ENCODE results near the gene HIGD1B. TPM values are rescaled to one million over a fixed set of nuclear protein-coding genes. Genes with fewer than 3 reads are reported as not detected.

The HIGD1B gene
- total RNA-seq, 2 experiments from 2014 or later: not detected

GRCh38 chr17:44863061-44863918, 15.6 kb downstream of the HIGD1B start:
- H2AFZ ChIP-seq (ENCODE audit: low read length): no peak overlapping the region
- no peaks in the 10 kb centered on the region for H3K9me3 ChIP-seq (ENCODE audit: low read length)
- H3K27ac ChIP-seq (ENCODE audit: low read depth, low read length, poor library complexity, severe bottlenecking): no peak overlapping the region
- no peaks in the 10 kb centered on the region for H3K4me1 ChIP-seq (ENCODE audit: insufficient read depth, low read length, poor library complexity, severe bottlenecking)
- H3K79me2 ChIP-seq (ENCODE audit: insufficient read depth, low read depth, low read length): no peaks in the 10 kb centered on the region
- no peak for DNase-seq (ENCODE audit: low spot score)
- BruUV-seq (replicated peaks): no TSS peak
- CTCF ChIA-PET (ENCODE audit: unreplicated experiment): interaction anchor here (1.0 kb wide), 1 partner anchor 84 kb away, joined by 4 read pairs; no protein-coding TSS in a partner anchor
- peaks cover 96% of the 10 kb centered on the region for H3K36me3 ChIP-seq (ENCODE audit: insufficient read depth, low read length)
- H3K4me3 ChIP-seq (ENCODE audit: low read depth, low read length, poor library complexity, severe bottlenecking): no peak overlapping the region
- POLR2A ChIA-PET: no interaction called here
- no peak overlapping the region for H3K4me2 ChIP-seq (ENCODE audit: low read length)
- H3K9me2 ChIP-seq (ENCODE audit: insufficient read depth, low read length): no peaks in the 10 kb centered on the region
- intact Hi-C loops (cut with micrococcal nuclease; ENCODE audit: unreplicated experiment): no loop called here
- TF ChIP-seq CTCF (conservative IDR thresholded peaks at IDR 0.05; ENCODE audit: low read length) (no peak), EZH2phosphoT487 (IDR thresholded peaks at IDR 0.05; ENCODE audit: borderline replicate concordance, low read depth, low read length) (no peak)
- no peaks in the 10 kb centered on the region for H4K20me1 ChIP-seq (ENCODE audit: insufficient read depth, low read length)

- ChIA-PET POLR2A (no interaction called here), CTCF (ENCODE audit: unreplicated experiment) (interaction anchor here (0.8 kb wide), 1 partner anchor 85 kb away, joined by 5 read pairs; no protein-coding TSS in a partner anchor)
- Histone ChIP-seq H3K4me3 (ENCODE audit: low read depth, low read length, poor library complexity, severe bottlenecking) (no peak overlapping the region), H3K36me3 (ENCODE audit: insufficient read depth, low read length) (peaks cover 96% of the 10 kb centered on the region), H3K27ac (ENCODE audit: low read depth, low read length, poor library complexity, severe bottlenecking) (no peak overlapping the region), H3K9me2 (ENCODE audit: insufficient read depth, low read length) (no peaks in the 10 kb centered on the region), H2AFZ (ENCODE audit: low read length) (no peak overlapping the region), H3K4me2 (ENCODE audit: low read length) (no peak overlapping the region), H3K4me1 (ENCODE audit: insufficient read depth, low read length, poor library complexity, severe bottlenecking) (no peaks in the 10 kb centered on the region), H4K20me1 (ENCODE audit: insufficient read depth, low read length) (no peaks in the 10 kb centered on the region), H3K9me3 (ENCODE audit: low read length) (no peaks in the 10 kb centered on the region), H3K79me2 (ENCODE audit: insufficient read depth, low read depth, low read length) (no peaks in the 10 kb centered on the region)
- intact Hi-C loops (cut with micrococcal nuclease; ENCODE audit: unreplicated experiment): loop anchor here (1.0 kb wide), 2 partner anchors 86 to 90 kb away; no protein-coding TSS in a partner anchor
- DNase-seq (ENCODE audit: low spot score): no peak
- no peak for TF ChIP-seq EZH2phosphoT487 (IDR thresholded peaks at IDR 0.05; ENCODE audit: borderline replicate concordance, low read depth, low read length)
- TF ChIP-seq CTCF (conservative IDR thresholded peaks at IDR 0.05; ENCODE audit: low read length): no peak
- BruUV-seq (replicated peaks): no TSS peak
Measured at GRCh38 chr17:44864831-44865230, 17.1 kb downstream of the HIGD1B start.

- BruUV-seq (replicated peaks): no TSS peak
- DNase-seq (ENCODE audit: low spot score): peak; percentile 77
- POLR2A ChIA-PET: no interaction called here
Measured at GRCh38 chr17:44865231-44865660, 17.6 kb downstream of the HIGD1B start.

More at GRCh38 chr17:44865231-44865660, 17.6 kb downstream of the HIGD1B start:
- intact Hi-C loops (cut with micrococcal nuclease; ENCODE audit: unreplicated experiment): loop anchor here (1.0 kb wide), 2 partner anchors 86 to 90 kb away; no protein-coding TSS in a partner anchor
- no peaks in the 10 kb centered on the region for H3K4me1 ChIP-seq (ENCODE audit: insufficient read depth, low read length, poor library complexity, severe bottlenecking)
- no peak overlapping the region for H3K4me2 ChIP-seq (ENCODE audit: low read length)
- H3K9me2 ChIP-seq (ENCODE audit: insufficient read depth, low read length): no peaks in the 10 kb centered on the region
- no peak overlapping the region for H3K27ac ChIP-seq (ENCODE audit: low read depth, low read length, poor library complexity, severe bottlenecking)
- CTCF ChIA-PET (ENCODE audit: unreplicated experiment): no interaction called here
- no peak overlapping the region for H3K4me3 ChIP-seq (ENCODE audit: low read depth, low read length, poor library complexity, severe bottlenecking)
- TF ChIP-seq EZH2phosphoT487 (IDR thresholded peaks at IDR 0.05; ENCODE audit: borderline replicate concordance, low read depth, low read length): no peak
- TF ChIP-seq CTCF (conservative IDR thresholded peaks at IDR 0.05; ENCODE audit: low read length): peak; percentile 96
- no peaks in the 10 kb centered on the region for H3K79me2 ChIP-seq (ENCODE audit: insufficient read depth, low read depth, low read length)
- peaks cover 96% of the 10 kb centered on the region for H3K36me3 ChIP-seq (ENCODE audit: insufficient read depth, low read length)
- no peaks in the 10 kb centered on the region for H3K9me3 ChIP-seq (ENCODE audit: low read length)
- H2AFZ ChIP-seq (ENCODE audit: low read length): no peak overlapping the region
- H4K20me1 ChIP-seq (ENCODE audit: insufficient read depth, low read length): no peaks in the 10 kb centered on the region

Data from OCI-LY7 (cell line).